HG03354 (cell line): Measurements from ENCODE around the gene LAT.
"Not testable (repeated sequence)": the region's sequence is repeated elsewhere in the genome, so short reads cannot be mapped to it uniquely, and the experiment has no call there.

Experiments
- ATAC-seq: cut with Tn5 transposase; IDR thresholded peaks from one replicate; pipeline ENCODE4 v1.9.1; 2021; ENCODE audit warnings: mild to moderate bottlenecking; ENCODE audit not compliant: unreplicated experiment, poor library complexity, severe bottlenecking

LAT gene

DNA sequence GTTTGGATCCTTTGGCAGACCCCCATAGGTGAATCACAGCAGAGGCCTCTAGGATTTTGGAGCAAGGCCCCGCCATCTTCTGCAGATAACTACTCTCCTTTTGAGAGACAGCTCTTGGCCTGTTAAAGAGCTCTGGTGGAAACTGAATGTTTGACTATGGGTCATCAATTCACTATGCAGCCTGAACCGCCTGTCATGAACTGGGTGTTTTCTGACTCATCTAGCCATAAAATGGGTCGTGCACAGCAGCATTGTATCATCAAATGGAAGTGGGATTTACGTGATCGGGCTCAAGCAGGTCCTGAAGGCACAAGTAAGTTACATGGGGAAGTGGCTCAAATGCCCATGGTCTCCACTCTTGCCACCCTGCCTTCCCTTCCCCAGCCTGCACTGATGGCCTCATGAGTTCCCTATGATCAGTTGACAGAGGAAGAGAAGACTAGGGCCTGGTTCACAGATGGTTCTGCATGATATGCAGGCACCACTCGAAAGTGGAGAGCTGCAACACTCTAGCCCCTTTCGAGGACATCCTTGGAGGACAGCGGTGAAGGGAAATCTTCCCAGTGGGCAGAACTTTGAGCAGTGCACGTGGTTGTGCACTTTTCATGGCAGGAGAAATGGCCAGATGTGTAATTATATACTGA lies 19.8 kb downstream of the LAT start:
- not testable (repeated sequence) for ATAC-seq

DNA sequence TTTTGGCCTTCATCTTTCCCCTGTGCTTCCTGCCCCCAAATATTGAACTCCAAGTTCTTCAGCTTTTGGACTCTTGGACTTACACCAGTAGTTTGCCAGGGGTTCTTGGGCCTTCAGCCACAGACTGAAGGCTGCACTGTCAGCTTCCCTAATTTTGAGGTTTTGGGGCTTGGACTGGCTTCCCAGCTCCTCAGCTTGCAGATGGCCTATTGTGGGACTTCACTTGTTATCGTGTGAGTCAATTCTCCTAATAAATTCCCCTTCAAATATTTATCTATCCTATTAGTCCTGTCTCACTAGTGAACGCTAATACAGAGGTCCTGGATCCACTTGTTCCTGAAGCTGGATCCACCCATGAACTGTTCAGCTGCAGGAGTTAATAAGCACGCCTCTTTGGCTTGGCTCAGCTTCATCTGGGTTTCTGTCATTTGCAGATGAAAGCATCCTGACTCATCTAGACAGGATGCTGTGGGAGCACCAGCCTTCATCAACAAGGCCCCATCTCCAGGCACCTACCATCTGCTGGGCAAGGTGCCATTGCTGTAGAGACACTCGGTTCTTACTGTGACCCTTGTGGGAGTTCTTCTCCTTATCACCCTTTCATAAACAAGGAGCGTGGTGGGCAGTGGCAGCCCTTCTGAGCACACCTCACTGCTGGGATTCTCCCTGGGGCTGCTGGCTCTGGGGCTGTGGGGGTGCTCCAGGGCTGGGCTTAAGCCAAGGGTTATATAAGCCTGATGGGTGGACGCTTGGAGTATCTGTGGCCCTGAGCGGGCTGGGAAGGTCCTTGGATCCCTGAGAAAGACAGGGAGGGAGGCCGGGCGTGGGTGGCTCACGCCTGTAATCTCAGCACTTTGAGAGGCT lies 23.1 kb downstream of the LAT start:
- ATAC-seq = no peak

DNA sequence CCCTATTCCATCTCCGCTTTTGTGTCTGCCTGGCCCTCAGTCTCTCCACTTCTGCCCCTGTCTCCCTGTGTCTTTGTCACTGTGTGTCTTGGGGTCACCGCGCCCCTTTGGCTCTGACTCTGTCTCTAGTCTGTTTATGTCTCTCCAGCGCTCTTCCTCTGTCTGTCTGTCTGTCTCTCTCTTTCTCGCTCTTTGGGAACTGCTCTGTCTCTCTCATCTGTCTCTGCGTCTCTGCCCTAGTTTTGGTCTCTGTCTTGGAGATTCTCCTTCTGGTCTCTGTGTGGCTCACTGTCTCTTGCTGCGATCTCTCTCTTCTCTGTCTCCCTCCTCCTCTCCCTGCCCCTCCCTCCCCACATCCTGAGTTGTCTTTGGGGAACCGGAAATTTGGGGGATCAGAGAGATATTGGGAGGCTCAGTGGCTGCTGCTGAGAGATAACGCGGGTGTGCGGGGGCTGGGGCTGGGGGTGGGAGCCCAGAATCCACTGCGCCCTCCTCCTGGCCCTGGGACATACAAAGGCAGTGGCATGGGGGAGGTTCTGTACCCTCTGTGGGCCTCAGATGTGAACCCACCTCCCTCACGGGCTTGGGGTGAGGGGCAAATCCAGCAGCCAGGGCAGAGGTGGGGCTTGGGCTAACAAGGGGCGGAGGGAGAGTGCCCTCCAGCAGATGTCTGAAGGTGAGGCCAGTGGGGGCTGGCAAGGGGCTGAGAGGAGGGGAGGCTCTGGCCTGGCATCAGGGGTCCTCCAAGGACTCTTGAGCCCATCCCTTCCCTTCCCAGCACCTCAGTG lies 24.4 kb downstream of the LAT start:
- no peak for ATAC-seq

DNA sequence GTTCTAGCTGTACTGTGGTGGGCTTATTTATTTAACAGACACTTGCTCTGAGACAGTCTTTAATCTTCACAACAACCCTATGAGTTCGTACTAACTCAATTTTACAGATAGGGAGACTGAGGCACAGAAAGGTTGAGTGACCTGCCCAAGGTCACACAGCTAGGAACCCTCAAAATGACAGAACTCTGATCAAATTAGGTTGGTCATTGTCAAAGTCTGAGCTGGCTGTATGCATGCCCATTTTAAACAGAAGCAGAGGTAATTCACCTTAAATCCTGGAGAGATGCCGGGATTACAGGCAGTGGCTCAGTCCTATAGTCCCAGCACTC lies 24.9 kb downstream of the LAT start:
- no peak for ATAC-seq

DNA sequence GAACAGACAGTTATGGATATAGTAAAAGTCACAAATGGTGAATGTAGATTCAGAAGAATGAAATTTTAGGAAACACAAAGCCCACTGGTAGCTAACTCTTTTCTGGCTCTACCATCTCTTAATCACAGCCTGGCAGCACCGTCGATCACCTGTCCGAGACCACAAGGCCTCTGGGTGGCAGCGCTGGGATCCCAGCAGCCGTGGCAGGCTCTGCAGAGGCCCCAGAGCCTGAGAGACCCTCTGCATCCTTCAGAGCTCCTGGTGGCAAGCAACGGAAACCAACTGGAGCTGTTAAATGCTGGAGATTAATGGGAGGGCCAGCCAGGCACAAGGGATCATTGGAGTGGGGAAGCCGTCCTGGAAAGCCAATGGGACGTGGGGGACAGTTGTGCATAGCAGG lies 26.3 kb downstream of the LAT start:
- no peak for ATAC-seq

DNA sequence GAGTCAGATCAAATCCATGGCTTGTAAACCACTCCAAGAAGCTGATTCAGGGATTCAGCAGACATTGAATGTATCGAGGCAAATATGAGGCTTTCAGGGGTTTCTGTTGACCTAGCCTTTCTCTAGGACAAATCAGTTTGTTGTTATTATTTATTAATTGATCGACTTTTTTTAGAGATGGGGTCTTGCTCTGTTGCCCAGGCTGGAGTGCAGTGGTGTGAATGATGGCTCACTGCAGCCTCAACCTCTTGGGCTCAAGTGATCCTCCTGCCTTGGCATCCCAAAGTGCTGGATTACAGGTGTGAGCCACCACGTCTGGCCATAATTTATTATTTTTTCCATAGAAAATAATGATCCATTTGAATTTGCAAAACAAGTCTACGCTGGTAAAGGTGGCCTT lies 27.0 kb downstream of the LAT start:
- ATAC-seq = no peak

DNA sequence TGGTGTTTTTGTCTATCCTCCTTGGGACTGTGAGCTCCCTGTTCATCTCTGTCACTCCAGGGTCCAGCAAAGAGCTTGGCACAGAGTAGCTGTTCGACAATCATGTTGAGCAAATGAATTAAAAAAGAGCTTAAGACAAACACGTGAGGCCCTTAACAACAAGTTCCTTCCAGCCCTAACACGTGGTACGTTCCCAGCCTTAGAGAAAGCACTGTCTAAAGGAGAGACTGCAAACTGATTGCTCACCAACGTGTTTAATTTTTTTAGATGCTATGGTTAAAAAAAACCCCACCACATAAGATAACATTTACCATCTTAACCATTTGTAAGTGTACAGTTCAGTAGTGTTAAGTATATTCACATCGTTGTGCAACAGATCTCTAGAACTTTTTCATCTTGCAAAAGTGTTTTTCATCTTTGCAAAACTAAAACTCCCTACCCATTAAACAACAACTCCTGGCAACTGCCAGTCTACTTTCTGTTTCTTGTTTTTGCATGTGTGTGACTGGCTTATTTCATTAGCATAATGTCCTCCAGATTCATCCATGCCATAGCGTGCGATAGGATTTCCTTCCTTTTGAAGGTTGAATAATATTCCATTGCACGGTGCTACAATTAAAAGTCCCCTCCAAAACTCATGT lies 28.2 kb downstream of the LAT start:
- no peak for ATAC-seq

DNA sequence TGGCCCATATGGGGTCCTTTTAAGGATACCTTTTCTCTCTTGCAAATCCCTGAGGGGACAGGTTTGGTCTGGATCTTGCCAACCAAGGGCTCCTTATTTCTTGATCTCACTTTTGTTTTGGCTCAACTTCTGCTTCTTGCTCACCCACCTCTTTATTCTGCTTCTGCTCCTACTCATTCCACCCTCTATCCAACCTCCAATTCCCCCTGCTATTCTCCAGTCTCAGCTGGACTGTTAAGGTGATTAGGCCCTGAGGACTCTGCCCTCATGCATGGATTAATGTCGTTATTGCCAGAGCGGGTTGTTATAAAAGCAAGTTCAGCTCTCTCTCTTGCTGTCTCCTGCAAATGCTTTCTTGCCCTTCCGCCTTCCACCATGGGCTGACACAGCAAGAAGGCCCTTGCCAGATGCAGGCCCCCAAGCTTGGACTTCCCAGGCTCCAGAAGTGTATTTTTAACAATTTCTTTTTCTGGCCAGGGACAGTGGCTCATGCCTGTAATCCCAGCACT lies 29.8 kb downstream of the LAT start:
- ATAC-seq = no peak

DNA sequence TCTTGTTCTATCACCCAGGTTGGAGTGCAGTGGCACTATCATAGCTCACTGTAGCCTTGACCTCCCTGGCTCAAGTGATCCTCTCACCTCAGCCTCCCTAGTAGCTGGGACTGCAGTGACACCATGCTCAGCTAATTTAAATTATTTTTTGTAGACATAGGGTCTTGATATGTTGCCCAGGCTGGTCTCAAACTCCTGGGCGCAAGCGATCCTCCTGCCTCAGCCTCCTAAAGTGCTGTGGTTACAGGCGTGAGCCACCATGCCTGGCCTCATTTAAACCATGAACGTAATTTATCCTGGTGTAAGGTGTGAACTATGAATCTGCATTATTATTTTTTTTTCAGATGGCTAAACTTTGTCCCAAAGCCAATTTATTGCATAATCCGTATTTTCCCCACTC lies 37.3 kb downstream of the LAT start:
- ATAC-seq = no peak

DNA sequence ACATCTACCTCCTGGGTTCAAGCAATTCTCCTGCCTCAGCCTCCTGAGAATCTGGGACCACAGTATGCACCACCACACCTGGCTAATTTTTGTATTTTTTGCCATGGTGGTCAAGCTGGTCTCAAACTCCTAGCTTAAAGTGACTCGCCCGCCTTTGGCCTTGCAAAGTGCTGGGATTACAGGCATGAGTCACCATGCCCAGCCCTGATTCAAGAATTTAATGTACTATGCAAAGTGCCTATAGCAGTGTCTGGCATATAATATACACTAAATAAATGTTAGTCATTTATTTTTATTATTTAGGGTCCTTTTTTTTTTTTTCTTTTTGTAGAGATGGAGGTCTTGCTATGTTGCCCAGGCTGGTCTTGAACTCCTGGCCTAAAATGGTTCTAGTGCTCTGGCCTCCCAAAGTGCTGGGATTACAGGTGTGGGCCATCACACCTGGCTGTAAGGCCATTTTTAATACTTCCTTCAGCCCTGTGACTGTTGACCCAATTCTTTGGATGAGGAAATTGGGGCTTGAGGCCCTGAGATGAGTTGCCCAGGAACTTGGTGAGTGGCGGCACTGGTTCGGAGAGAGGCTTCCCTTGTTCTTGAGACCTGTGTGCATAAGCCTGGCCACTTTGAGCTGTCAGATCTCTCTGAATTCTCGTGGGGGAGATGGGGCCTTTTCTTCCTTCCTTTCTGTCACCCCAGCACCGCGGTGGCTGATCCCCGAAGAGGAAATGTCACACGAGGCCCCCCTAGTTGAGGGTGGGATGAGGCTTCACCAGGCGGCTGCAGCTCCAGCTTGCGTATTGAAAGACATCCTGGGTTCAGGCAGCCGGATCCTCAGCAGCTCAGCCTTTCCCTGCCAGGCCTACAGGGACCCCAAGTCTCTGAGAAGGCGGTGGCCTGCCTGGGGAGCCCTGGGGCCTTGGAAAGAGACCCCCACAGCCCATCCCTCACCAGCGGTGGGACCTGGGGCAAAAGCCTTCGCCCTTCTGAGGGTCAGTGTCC lies 38.7 kb downstream of the LAT start:
- ATAC-seq = no peak

DNA sequence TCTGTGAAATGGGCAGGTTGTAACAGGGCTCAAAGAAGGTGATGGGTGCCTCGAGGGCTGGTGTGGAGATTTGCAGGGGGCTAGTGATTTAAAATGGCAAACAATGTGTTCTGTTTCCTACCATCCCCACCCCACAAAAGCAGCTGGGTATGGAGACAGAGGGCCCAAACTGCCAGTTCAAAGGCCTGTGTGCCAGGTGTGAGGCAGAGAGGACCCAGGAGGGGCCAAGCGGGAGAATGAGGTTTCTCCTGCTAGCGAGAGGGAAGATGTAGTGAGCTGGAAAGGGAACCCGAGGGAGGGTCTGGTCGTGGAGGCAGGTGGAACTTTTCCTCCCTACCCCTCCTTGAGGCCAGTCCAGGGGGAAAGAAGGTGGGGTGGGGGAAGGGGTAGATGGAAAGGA lies 39.4 kb downstream of the LAT start:
- no peak for ATAC-seq

DNA sequence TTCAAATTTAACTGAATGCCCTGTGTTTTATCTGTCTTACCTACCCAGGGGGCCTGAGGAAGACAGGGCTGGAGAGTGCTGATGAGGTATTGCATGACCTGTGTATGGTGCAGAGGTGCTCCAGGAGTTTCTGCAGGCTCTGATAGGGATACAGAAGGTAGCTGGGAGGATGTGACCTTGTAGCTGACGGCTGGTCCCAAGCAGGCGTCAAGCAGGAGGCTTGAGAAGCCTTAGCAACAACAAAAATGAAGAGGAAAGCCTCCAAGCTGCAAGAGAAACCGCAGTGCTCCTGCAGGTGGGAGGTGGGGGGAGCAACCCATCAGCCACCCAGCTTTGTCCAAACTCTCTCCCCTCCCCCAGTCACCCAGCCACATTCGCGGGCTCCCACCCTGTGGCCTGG lies 40.4 kb downstream of the LAT start:
- no peak for ATAC-seq

DNA sequence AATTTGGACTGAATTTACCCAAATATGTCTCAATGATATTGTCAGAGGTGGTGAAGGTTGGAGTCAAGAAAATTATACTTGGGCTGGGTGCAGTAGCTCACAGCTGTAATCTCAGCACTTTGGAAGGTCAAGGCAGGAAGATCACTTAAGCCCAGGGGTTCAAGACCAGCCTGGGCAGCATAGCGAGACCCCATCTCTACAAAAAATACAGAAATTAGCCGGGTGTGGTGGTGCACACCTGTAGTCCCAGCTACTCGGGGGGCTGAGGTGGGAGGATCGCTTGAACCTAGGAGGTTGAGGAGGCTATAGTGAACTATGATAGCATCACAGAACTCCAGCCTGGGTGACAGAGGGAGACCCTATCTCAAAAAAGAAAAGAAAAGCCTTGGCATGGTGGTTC lies 40.9 kb downstream of the LAT start:
- no peak for ATAC-seq

DNA sequence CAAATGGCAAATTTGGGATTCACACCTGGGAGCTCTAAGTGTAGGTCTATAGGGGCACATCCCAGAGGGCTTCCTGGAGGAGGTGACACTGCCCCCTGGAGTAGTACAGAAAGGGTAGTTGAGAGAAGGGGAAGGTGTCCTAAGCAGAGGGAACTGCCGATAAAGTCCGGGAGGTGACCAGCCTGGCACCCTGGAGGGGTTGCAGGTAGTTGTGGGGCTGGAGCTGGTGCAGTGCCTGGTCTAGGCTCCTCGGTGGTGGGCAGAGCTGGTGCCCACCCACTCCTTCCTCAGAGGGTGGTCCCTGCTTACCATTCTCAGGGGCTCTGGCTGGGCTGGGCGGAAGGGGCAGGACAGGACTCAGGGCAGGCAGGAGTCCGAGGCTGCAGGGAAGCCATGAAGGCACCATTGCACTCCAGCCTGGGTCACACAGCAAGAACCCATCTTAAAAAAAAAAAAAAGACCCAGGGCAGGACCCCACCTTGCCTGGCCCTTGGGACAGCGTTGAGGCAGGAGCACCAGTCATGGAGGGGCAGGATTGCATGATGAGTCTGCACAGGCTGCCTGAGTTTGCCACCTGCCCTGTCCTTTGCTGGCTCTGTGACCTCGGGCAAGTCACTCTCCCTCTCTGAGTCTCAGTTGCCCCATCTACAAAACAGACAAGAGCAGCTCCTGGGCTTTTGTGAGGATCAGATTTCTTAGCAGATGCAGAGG lies 43.8 kb downstream of the LAT start:
- no peak for ATAC-seq

DNA sequence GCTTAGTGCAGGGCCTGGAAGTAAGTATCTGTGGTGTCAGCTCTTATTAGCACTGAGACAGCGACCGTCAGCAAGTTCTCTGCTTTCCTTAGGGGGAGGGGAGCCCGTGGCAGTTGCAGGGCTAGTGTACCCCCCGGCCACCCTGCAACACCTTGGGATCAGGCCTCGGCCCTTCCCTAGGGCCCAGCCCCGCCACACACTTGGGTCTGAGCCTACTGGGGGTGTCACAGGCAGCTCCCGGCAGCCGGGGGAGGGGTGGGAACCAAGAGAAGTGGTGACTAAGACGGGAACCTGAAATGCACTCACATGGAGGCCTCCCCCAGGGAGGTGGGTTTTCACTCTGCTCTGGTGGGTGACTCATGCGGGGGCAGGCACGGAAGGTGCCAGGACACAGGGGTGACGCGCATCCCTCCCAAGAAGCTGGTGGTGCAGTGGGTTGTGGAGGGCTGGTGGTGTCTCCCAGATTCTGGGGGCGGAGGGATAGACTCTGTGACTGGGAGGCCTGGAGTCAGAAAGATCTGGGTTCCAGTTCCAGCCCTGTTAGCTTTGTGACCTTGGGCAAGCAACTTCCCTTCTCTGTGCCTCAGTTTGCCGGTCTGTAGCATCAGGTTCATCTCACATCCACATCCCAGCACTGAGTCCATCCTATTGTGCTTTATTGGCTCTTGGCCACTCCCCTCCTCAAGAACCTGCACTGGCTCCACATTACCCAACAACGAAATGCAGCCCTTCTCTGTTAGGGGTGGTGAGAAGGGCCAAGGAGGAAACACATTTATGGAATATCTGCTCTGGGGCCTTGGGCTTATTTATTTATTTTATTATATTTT lies 44.5 kb downstream of the LAT start:
- no peak for ATAC-seq

DNA sequence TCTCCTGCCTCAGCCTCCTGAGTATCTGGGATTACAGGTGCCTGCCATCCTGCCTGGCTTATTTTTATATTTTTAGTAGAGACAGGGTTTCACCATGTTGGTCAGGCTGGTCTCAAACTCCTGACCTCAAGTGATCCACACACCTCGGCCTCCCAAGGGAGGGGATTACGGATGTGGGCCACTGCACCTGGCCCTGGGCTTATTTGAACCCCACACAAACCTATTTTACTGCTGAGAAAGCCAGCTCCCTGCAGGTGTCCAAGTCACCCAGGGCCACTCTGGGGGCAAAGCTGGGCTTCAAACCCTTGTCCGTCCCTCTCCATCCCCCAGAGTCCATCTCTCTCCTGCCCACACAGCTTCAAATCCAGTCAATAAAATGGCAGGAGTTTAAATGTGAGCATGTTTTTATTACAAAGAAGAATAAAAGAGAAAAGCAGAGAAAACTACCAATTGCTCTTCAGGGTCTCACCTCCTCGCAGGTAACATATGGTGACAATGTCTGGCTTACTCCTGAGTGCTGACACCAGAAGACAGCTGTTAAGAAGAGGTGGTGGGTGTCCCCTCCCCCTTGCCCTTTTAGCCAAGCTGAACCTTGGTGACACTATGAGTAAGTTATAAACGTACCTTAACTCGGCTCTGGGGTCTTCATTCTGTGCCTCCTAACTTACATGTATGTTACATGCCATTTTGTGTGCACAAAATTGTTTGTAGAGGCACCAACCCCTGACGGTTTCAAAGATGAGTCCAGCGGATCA lies 45.4 kb downstream of the LAT start:
- ATAC-seq = no peak
